Large intestine (tissue), 3 donors: ENCODE results near the gene SLC19A1. TPM values are rescaled to one million over a fixed set of nuclear protein-coding genes. Genes with fewer than 3 reads are reported as not detected.

ENCODE experiments used
- DNase-seq, 2 donors: peaks; one replicate each; pipeline versions ENCODE4 v3.0.0 to v3.0.0-alpha.2; 2013
- H3K27ac ChIP-seq: one replicate; pipeline ENCODE4 v1.5.1; 2013; ENCODE audit warnings: low read length
- H3K27me3 ChIP-seq: 2 replicates; pipeline ENCODE4 v1.6.1; 2013; ENCODE audit warnings: low read length; ENCODE audit not compliant: control insufficient read depth, insufficient read depth
- H3K36me3 ChIP-seq: 2 replicates; pipeline ENCODE4 v1.6.1; 2013; ENCODE audit warnings: low read length; ENCODE audit not compliant: control insufficient read depth, insufficient read depth
- H3K4me1 ChIP-seq: one replicate; pipeline ENCODE4 v1.6.1; 2013; ENCODE audit warnings: low read length; ENCODE audit not compliant: control insufficient read depth, insufficient read depth
- H3K4me3 ChIP-seq: one replicate; pipeline ENCODE4 v1.5.1; 2013; ENCODE audit warnings: low read length
- H3K9me3 ChIP-seq: one replicate; pipeline ENCODE4 v1.6.1; 2013; ENCODE audit warnings: mild to moderate bottlenecking, low read depth, low read length, moderate library complexity; ENCODE audit not compliant: control insufficient read depth
- WGBS: methylation state at CpG from one replicate; pipeline ENCODE4 v1.1.5; 2013; ENCODE audit warnings: low lambda C conversion rate; ENCODE audit not compliant: insufficient coverage; 5-methylcytosine and 5-hydroxymethylcytosine counted together
- polyA plus RNA-seq: library from polyadenylated mRNA; unstranded; fragments of 120-200 nt; gene quantifications from one replicate; pipeline ENCODE4 v1.2.1, GENCODE V29; 2013

Gene SLC19A1
- polyA plus RNA-seq, 1 donor, result 22.1 TPM

GRCh38 chr21:45543710-45544448 is 1.6 kb upstream of the SLC19A1 start:
- Histone ChIP-seq H3K36me3 (no peaks in the 10 kb centered on the region), H3K9me3 (no peaks in the 10 kb centered on the region), H3K4me3 (no peak overlapping the region), H3K4me1 (peaks cover 19% of the 10 kb centered on the region), H3K27ac (no peak overlapping the region), H3K27me3 (no peaks in the 10 kb centered on the region)
- WGBS, result no CpG with 5 or more reads among the region's 23 CpGs
- no peak for DNase-seq

GRCh38 chr21:45543371-45543709 is 1.1 kb upstream of the SLC19A1 start:
- no CpG with 5 or more reads among the region's 11 CpGs for WGBS
- Histone ChIP-seq H3K27ac (no peak overlapping the region), H3K4me3 (no peak overlapping the region), H3K27me3 (no peaks in the 10 kb centered on the region), H3K4me1 (peaks cover 22% of the 10 kb centered on the region), H3K36me3 (no peaks in the 10 kb centered on the region), H3K9me3 (peaks cover 4% of the 10 kb centered on the region)
- DNase-seq, result no peak

- WGBS, result no CpG with 5 or more reads among the region's 55 CpGs
- Histone ChIP-seq H3K27ac (no peak overlapping the region), H3K36me3 (no peaks in the 10 kb centered on the region), H3K4me3 (peak overlapping the region; percentile 23), H3K4me1 (peaks cover 24% of the 10 kb centered on the region), H3K9me3 (peaks cover 7% of the 10 kb centered on the region), H3K27me3 (no peaks in the 10 kb centered on the region)
- DNase-seq, result peak in 1 of 2 donors; percentile 32
Measured at GRCh38 chr21:45542667-45543370, 579 bp upstream of the SLC19A1 start.

GRCh38 chr21:45541221-45542039 is 810 bp downstream of the SLC19A1 start:
- DNase-seq, result peak; percentile 58 to 79
- Histone ChIP-seq H3K27ac (peak overlapping the region; percentile 17), H3K9me3 (peaks cover 10% of the 10 kb centered on the region), H3K4me1 (peaks cover 24% of the 10 kb centered on the region), H3K4me3 (peak overlapping the region; percentile 37), H3K27me3 (no peaks in the 10 kb centered on the region), H3K36me3 (no peaks in the 10 kb centered on the region)
- WGBS, result no CpG with 5 or more reads among the region's 50 CpGs

GRCh38 chr21:45540601-45540970 is 1.7 kb downstream of the SLC19A1 start:
- no peak overlapping the region for H3K4me3 ChIP-seq
- no CpG with 5 or more reads among the region's 10 CpGs for WGBS
- peaks cover 24% of the 10 kb centered on the region for H3K4me1 ChIP-seq
- peaks cover 16% of the 10 kb centered on the region for H3K9me3 ChIP-seq
- H3K36me3 ChIP-seq, result no peaks in the 10 kb centered on the region
- H3K27ac ChIP-seq, result peak overlapping the region; percentile 17
- no peaks in the 10 kb centered on the region for H3K27me3 ChIP-seq
- no peak for DNase-seq

GRCh38 chr21:45539796-45540600 is 2.2 kb downstream of the SLC19A1 start:
- peaks cover 19% of the 10 kb centered on the region for H3K9me3 ChIP-seq
- no peak for DNase-seq
- no CpG with 5 or more reads among the region's 24 CpGs for WGBS

GRCh38 chr21:45539046-45539795 is 3.0 kb downstream of the SLC19A1 start:
- WGBS, result no CpG with 5 or more reads among the region's 17 CpGs
- peak; percentile 82 to 92 for DNase-seq
- Histone ChIP-seq H3K27me3 (no peaks in the 10 kb centered on the region), H3K9me3 (peaks cover 19% of the 10 kb centered on the region), H3K36me3 (peaks cover 5% of the 10 kb centered on the region), H3K4me1 (peaks cover 37% of the 10 kb centered on the region), H3K27ac (peak overlapping the region; percentile 60), H3K4me3 (no peak overlapping the region)

More at GRCh38 chr21:45539796-45540600, 2.2 kb downstream of the SLC19A1 start:
- Histone ChIP-seq H3K4me1 (peaks cover 30% of the 10 kb centered on the region), H3K36me3 (no peaks in the 10 kb centered on the region), H3K27me3 (no peaks in the 10 kb centered on the region), H3K4me3 (no peak overlapping the region), H3K27ac (peak overlapping the region; percentile 60)

- no CpG with 5 or more reads among the region's 31 CpGs for WGBS
- Histone ChIP-seq H3K4me3 (no peak overlapping the region), H3K4me1 (peaks cover 43% of the 10 kb centered on the region), H3K36me3 (peaks cover 5% of the 10 kb centered on the region), H3K27me3 (no peaks in the 10 kb centered on the region), H3K27ac (peak overlapping the region; percentile 57), H3K9me3 (peaks cover 19% of the 10 kb centered on the region)
- no peak for DNase-seq
Measured at GRCh38 chr21:45538381-45539045, 3.7 kb downstream of the SLC19A1 start.

- Histone ChIP-seq H3K27me3 (no peaks in the 10 kb centered on the region), H3K36me3 (peaks cover 5% of the 10 kb centered on the region), H3K9me3 (peaks cover 19% of the 10 kb centered on the region), H3K4me3 (no peak overlapping the region), H3K4me1 (peaks cover 45% of the 10 kb centered on the region), H3K27ac (peak overlapping the region; percentile 57)
- DNase-seq, result no peak
- WGBS, result no CpG with 5 or more reads among the region's 27 CpGs
Measured at GRCh38 chr21:45537746-45538291, 4.4 kb downstream of the SLC19A1 start.
